Measurements from ENCODE around the gene MYH6.

The MYH6 gene

DNA sequence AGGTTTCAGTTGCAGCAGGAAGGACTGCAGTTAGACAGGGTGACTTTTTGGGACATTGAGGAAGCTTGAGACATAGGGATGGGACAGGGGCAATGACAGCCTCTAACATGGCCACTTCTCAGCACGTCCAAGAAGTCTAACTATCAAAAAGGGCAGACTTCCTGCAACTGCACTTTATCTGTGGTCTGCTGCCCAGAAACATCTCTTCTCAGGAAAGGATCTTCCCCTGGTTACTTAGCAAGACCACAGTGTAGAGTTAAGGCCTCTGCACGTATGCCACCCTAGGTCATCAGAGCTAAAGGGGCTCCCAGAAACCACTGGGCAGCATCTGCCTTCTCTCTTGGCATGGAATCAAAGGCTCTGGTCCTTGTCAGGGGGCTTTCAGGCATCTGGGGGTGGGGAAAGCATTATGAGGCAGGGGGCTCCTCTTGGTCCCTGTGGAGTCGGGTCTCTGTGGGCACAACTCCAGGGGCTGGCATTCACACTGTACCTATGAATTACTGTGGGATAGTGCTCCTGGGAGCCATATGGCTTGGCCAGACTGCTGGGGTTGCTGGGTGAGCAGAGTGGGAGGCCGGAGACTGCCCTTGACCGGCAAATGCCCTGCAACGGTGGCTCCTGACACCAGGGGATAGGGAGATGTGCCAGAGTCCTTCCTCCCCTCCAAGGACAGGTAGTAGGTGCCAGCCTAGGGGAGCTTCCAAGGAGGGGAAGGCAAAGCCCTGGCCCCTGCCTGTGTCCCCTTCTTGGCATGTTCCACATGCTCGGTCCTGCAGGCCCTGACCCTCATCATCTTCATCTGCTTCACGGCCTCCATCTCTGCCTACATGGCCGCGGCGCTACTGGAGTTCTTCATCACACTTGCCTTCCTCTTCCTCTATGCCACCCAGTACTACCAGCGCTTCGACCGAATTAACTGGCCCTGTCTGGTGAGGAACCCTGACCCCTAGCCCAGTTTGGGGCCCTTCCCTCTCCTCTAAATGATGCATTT, 30.2 kb downstream of the MYH6 start:
- Histone ChIP-seq H3K27me3 (ENCODE audit: insufficient read depth, poor library complexity, severe bottlenecking) (no peaks in the 10 kb centered on the region), H3K4me1 (ENCODE audit: insufficient read depth, poor library complexity, severe bottlenecking) (no peaks in the 10 kb centered on the region), H3K9me3 (ENCODE audit: severe bottlenecking) (no peaks in the 10 kb centered on the region), H3K27ac (ENCODE audit: poor library complexity, severe bottlenecking) (no peak overlapping the region), H3K36me3 (ENCODE audit: low read depth) (no peaks in the 10 kb centered on the region), H3K4me3 (ENCODE audit: severe bottlenecking) (no peak overlapping the region)
- DNase-seq (ENCODE audit: low spot score) (no peak), ATAC-seq (ENCODE audit: low read depth) (no peak)
- TF ChIP-seq, protein P1, sequence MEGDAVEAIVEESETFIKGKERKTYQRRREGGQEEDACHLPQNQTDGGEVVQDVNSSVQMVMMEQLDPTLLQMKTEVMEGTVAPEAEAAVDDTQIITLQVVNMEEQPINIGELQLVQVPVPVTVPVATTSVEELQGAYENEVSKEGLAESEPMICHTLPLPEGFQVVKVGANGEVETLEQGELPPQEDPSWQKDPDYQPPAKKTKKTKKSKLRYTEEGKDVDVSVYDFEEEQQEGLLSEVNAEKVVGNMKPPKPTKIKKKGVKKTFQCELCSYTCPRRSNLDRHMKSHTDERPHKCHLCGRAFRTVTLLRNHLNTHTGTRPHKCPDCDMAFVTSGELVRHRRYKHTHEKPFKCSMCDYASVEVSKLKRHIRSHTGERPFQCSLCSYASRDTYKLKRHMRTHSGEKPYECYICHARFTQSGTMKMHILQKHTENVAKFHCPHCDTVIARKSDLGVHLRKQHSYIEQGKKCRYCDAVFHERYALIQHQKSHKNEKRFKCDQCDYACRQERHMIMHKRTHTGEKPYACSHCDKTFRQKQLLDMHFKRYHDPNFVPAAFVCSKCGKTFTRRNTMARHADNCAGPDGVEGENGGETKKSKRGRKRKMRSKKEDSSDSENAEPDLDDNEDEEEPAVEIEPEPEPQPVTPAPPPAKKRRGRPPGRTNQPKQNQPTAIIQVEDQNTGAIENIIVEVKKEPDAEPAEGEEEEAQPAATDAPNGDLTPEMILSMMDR (IDR thresholded peaks at IDR 0.05; ENCODE audit: poor library complexity, severe bottlenecking), result no peak

DNA sequence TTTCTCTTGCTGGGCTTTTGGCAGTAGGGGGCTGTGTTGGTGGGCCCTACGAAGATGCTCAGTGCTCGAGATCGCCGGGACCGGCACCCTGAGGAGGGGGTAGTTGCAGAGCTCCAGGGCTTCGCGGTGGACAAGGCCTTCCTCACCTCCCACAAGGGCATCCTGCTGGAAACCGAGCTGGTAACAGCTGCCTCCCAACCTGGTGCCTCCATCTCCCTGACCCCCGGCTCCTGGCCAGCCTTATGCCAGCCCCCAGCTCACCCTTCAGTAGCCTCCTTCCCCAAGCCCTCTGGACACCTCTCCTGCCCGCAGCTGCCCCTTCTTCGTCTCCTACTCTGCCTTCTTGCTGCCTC, 30.9 kb downstream of the MYH6 start:
- no peak overlapping the region for H3K4me3 ChIP-seq (ENCODE audit: severe bottlenecking)
- H3K27me3 ChIP-seq (ENCODE audit: insufficient read depth, poor library complexity, severe bottlenecking), result no peaks in the 10 kb centered on the region
- TF ChIP-seq, protein P1 (IDR thresholded peaks at IDR 0.05; ENCODE audit: poor library complexity, severe bottlenecking), result no peak
- no peaks in the 10 kb centered on the region for H3K36me3 ChIP-seq (ENCODE audit: low read depth)
- H3K27ac ChIP-seq (ENCODE audit: poor library complexity, severe bottlenecking), result no peak overlapping the region
- no peak for DNase-seq (ENCODE audit: low spot score)
- H3K4me1 ChIP-seq (ENCODE audit: insufficient read depth, poor library complexity, severe bottlenecking), result no peaks in the 10 kb centered on the region
- no peak for ATAC-seq (ENCODE audit: low read depth)
- no peaks in the 10 kb centered on the region for H3K9me3 ChIP-seq (ENCODE audit: severe bottlenecking)

DNA sequence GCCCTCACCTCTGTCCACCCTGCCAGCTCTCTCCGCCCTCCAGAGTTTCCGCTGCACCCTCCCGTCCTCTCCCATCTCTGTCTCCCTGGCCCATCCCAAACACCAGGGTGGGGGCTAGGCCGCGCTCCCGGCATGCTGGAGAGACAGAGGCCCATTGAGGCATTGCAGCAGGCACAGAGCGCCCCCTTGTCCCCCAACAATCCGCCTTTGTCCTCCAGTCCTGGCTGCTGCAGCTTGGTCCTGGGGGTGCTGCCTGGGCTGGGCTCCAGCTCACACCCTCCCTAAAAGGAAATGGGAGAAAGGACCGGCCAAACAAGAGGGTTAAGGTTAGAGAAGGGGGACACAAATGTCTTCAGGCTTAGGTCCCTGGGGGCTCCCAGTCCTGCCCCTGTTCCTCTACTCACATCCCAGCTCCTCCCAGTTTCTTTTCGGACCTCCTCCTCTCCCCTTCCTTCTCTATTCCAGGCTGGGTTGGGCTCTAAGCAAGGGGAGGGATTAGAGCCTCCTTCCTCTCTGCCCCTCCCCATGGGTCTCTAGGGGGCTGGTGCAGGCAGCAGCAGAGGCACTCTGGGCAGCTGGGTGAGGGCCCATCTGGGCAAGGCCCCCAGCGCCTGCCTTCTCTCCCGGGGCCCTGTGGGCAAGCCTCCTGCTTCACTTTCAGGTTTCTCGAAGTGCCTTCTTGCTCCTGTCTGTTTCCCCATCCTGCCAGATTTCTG, 31.4 kb downstream of the MYH6 start, which contains the start of gene CMTM5:
TSS of gene CMTM5 (plus strand) at position 565 of the 716 bp plus-strand sequence. CDS start 206 bp downstream, outside the sequence.
- DNase-seq (ENCODE audit: low spot score), result no peak
- no peak for ATAC-seq (ENCODE audit: low read depth)

DNA sequence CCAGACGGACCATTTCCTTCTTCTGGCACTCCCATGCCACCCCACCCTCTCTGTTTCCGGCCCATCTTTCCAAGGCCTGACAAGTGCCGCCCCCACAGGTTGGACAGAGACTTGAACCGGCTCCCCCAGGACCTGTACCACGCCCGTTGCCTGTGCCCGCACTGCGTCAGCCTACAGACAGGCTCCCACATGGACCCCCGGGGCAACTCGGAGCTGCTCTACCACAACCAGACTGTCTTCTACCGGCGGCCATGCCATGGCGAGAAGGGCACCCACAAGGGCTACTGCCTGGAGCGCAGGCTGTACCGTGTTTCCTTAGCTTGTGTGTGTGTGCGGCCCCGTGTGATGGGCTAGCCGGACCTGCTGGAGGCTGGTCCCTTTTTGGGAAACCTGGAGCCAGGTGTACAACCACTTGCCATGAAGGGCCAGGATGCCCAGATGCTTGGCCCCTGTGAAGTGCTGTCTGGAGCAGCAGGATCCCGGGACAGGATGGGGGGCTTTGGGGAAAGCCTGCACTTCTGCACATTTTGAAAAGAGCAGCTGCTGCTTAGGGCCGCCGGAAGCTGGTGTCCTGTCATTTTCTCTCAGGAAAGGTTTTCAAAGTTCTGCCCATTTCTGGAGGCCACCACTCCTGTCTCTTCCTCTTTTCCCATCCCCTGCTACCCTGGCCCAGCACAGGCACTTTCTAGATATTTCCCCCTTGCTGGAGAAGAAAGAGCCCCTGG, 32.4 kb downstream of the MYH6 start:
- no peak for ATAC-seq (ENCODE audit: low read depth)
- DNase-seq (ENCODE audit: low spot score), result no peak
- TF ChIP-seq, protein P1 (IDR thresholded peaks at IDR 0.05; ENCODE audit: poor library complexity, severe bottlenecking), result no peak

More for the DNA sequence above, 31.4 kb downstream of the MYH6 start, which contains the start of gene CMTM5:
- no peaks in the 10 kb centered on the region for H3K36me3 ChIP-seq (ENCODE audit: low read depth)
- no peaks in the 10 kb centered on the region for H3K4me1 ChIP-seq (ENCODE audit: insufficient read depth, poor library complexity, severe bottlenecking)
- no peaks in the 10 kb centered on the region for H3K27me3 ChIP-seq (ENCODE audit: insufficient read depth, poor library complexity, severe bottlenecking)
- TF ChIP-seq, protein P1 (IDR thresholded peaks at IDR 0.05; ENCODE audit: poor library complexity, severe bottlenecking), result no peak
- H3K9me3 ChIP-seq (ENCODE audit: severe bottlenecking), result no peaks in the 10 kb centered on the region
- H3K4me3 ChIP-seq (ENCODE audit: severe bottlenecking), result no peak within 1 kb of the TSS
- H3K27ac ChIP-seq (ENCODE audit: poor library complexity, severe bottlenecking), result no peak within 1 kb of the TSS

More for the DNA sequence above, 32.4 kb downstream of the MYH6 start:
- H3K27ac ChIP-seq (ENCODE audit: poor library complexity, severe bottlenecking), result no peak overlapping the region
- H3K36me3 ChIP-seq (ENCODE audit: low read depth), result no peaks in the 10 kb centered on the region
- H3K27me3 ChIP-seq (ENCODE audit: insufficient read depth, poor library complexity, severe bottlenecking), result no peaks in the 10 kb centered on the region
- no peaks in the 10 kb centered on the region for H3K9me3 ChIP-seq (ENCODE audit: severe bottlenecking)
- no peak overlapping the region for H3K4me3 ChIP-seq (ENCODE audit: severe bottlenecking)
- no peaks in the 10 kb centered on the region for H3K4me1 ChIP-seq (ENCODE audit: insufficient read depth, poor library complexity, severe bottlenecking)

All from RWPE2 (cell line).